OCI-LY3 (cell line): ENCODE results near the gene ANKRD22.

ENCODE experiments used
- H2AFZ ChIP-seq: fragments of 200-600, 300-600 bp; shearing (Covaris generic); 2 replicates; pipeline ENCODE4 v1.6.0; 2014; ENCODE audit warnings: antibody characterized with exemption, low read depth, low read length
- H3K27ac ChIP-seq: fragments of 200-600, 300-600 bp; sonication (generic); 2 replicates; pipeline ENCODE4 v1.5.1; 2014; ENCODE audit warnings: mild to moderate bottlenecking, low read length, moderate library complexity, mixed read lengths
- H3K27me3 ChIP-seq: fragments of 200-600, 300-600 bp; sonication (generic); 2 replicates; pipeline ENCODE4 v1.6.1; 2014; ENCODE audit warnings: low read depth, low read length, mixed read lengths
- H3K36me3 ChIP-seq: fragments of 200-600, 300-600 bp; sonication (generic); replicated peaks from 2 replicates; pipeline ENCODE3; 2014; ENCODE audit warnings: low read depth, low read length, mixed read lengths
- H3K4me1 ChIP-seq: fragments of 300-600, 200-600 bp; sonication (generic); 2 replicates; pipeline ENCODE4 v1.6.1; 2014; ENCODE audit warnings: low read length, mixed read lengths
- H3K4me2 ChIP-seq: fragments of 200-600, 300-600 bp; sonication (generic); 2 replicates; pipeline ENCODE4 v1.6.1; 2014; ENCODE audit warnings: low read length, mixed read lengths
- H3K4me3 ChIP-seq: fragments of 300-600, 200-600 bp; sonication (generic); 2 replicates; pipeline ENCODE4 v1.5.1; 2014; ENCODE audit warnings: antibody characterized with exemption, mild to moderate bottlenecking, low read length, moderate library complexity
- H3K79me2 ChIP-seq: fragments of 300-600, 200-600 bp; shearing (Covaris generic); 2 replicates; pipeline ENCODE4 v1.6.1; 2014; ENCODE audit warnings: mild to moderate bottlenecking, low read length, mixed read lengths
- H3K9ac ChIP-seq: fragments of 300-600, 200-600 bp; shearing (Covaris generic); 2 replicates; pipeline ENCODE4 v1.6.0; 2014; ENCODE audit warnings: mild to moderate bottlenecking, low read length, moderate library complexity
- H3K9me3 ChIP-seq: fragments of 200-600, 300-600 bp; shearing (Covaris generic); 2 replicates; pipeline ENCODE4 v1.6.1; 2014; ENCODE audit warnings: low read length, mixed read lengths; ENCODE audit not compliant: insufficient read depth
- H4K20me1 ChIP-seq: fragments of 200-600, 300-600 bp; sonication (generic); 2 replicates; pipeline ENCODE4 v1.6.1; 2016; ENCODE audit warnings: low read length, mixed read lengths; ENCODE audit not compliant: insufficient read depth
- CTCF ChIP-seq: fragments of 200-600, 300-600 bp; sonication (generic); IDR thresholded peaks from 2 replicates; pipeline ENCODE4 v1.5.1; 2014; ENCODE audit warnings: antibody characterized with exemption, low read length, low read depth
- EZH2phosphoT487 ChIP-seq: fragments of 200-600 bp; shearing (Covaris generic); IDR thresholded peaks from 2 replicates; pipeline ENCODE4 v1.6.1; 2018; ENCODE audit warnings: antibody characterized with exemption, mixed run types, low read depth

Gene ANKRD22

GRCh38 chr10:88851706-88852105 is at the start of gene ANKRD22:
Gene ANKRD22, minus strand, starts transcription at chr10:88851844. Its CDS starts 237 bp downstream, at chr10:88851607.
- Histone ChIP-seq H2AFZ (no peak within 1 kb of the TSS), H3K4me2 (no peak within 1 kb of the TSS)

GRCh38 chr10:88899886-88900285 is 48.2 kb upstream of the ANKRD22 start:
- peaks cover 21% of the 10 kb centered on the region for H3K36me3 ChIP-seq
- H3K79me2 ChIP-seq, result peaks cover 24% of the 10 kb centered on the region
- H3K4me1 ChIP-seq, result peaks cover 63% of the 10 kb centered on the region
- H3K9ac ChIP-seq, result no peak overlapping the region
- H3K4me2 ChIP-seq, result peak overlapping the region; percentile 63; the same call in 1 of the 2 replicates
- no peaks in the 10 kb centered on the region for H3K9me3 ChIP-seq
- H2AFZ ChIP-seq, result no peak overlapping the region
- no peaks in the 10 kb centered on the region for H3K27me3 ChIP-seq
- no peaks in the 10 kb centered on the region for H4K20me1 ChIP-seq
- H3K27ac ChIP-seq, result peak overlapping the region; percentile 97
- TF ChIP-seq EZH2phosphoT487, result no peak
- TF ChIP-seq CTCF, result no peak
- no peak overlapping the region for H3K4me3 ChIP-seq

More at GRCh38 chr10:88851706-88852105, at the start of gene ANKRD22:
- Histone ChIP-seq H3K9ac (no peak within 1 kb of the TSS), H3K36me3 (no peaks in the 10 kb centered on the region), H3K27me3 (no peaks in the 10 kb centered on the region), H4K20me1 (no peaks in the 10 kb centered on the region), H3K79me2 (no peaks in the 10 kb centered on the region), H3K9me3 (no peaks in the 10 kb centered on the region), H3K4me3 (no peak within 1 kb of the TSS), H3K27ac (no peak within 1 kb of the TSS), H3K4me1 (peaks cover 7% of the 10 kb centered on the region)
- no peak for TF ChIP-seq EZH2phosphoT487
- TF ChIP-seq CTCF, result no peak

- H4K20me1 ChIP-seq, result no peaks in the 10 kb centered on the region
- H3K79me2 ChIP-seq, result peaks cover 24% of the 10 kb centered on the region
- peak overlapping the region; percentile 60 for H3K27ac ChIP-seq
- H3K9ac ChIP-seq, result peak overlapping the region; percentile 50
- H3K4me2 ChIP-seq, result peak overlapping the region; percentile 86
- H3K27me3 ChIP-seq, result no peaks in the 10 kb centered on the region
- peaks cover 63% of the 10 kb centered on the region for H3K4me1 ChIP-seq
- peaks cover 12% of the 10 kb centered on the region for H3K36me3 ChIP-seq
- no peak for TF ChIP-seq CTCF
- TF ChIP-seq EZH2phosphoT487, result no peak
- peak overlapping the region; percentile 58 for H3K4me3 ChIP-seq
- H3K9me3 ChIP-seq, result no peaks in the 10 kb centered on the region
- H2AFZ ChIP-seq, result peak overlapping the region; percentile 7; the same call in 1 of the 2 replicates
These were observed 47.1 kb upstream of the ANKRD22 start for GRCh38 chr10:88898727-88899126.

GRCh38 chr10:88896994-88897853 is 45.6 kb upstream of the ANKRD22 start:
- peak overlapping the region; percentile 86 for H3K4me2 ChIP-seq

More at GRCh38 chr10:88896994-88897853, 45.6 kb upstream of the ANKRD22 start:
- Histone ChIP-seq H3K36me3 (peaks cover 2% of the 10 kb centered on the region), H3K4me1 (peaks cover 49% of the 10 kb centered on the region), H2AFZ (no peak overlapping the region), H4K20me1 (no peaks in the 10 kb centered on the region), H3K27ac (no peak overlapping the region), H3K27me3 (no peaks in the 10 kb centered on the region), H3K4me3 (no peak overlapping the region), H3K9me3 (no peaks in the 10 kb centered on the region), H3K79me2 (peaks cover 28% of the 10 kb centered on the region), H3K9ac (peak overlapping the region; percentile 6; the same call in 1 of the 2 replicates)
- TF ChIP-seq CTCF (no peak), EZH2phosphoT487 (no peak)
